PC-3 (cell line): ENCODE results near the gene PCTP. TPM values are rescaled to one million over a fixed set of nuclear protein-coding genes. Genes with fewer than 3 reads are reported as not detected.

Experiments used
- ATAC-seq: fragments of 200-7000 bp; cut with Tn5 transposase; 2 replicates; pipeline ENCODE4 v1.9.1; 2020; ENCODE audit warnings: mild to moderate bottlenecking, moderate library complexity
- BruUV-seq: library from RNA; stranded (reverse); fragments of 400-500 nt; replicated peaks from 2 replicates; lab custom pipeline; 2021; lab: Mats Ljungman, UMichigan
- CTCF ChIA-PET: fragments of 300-600 bp; sonication (Branson Sonifier 250); formaldehyde crosslinking; loops from one replicate; lab custom pipeline; 2022; ENCODE audit warnings: antibody characterized with exemption; lab: Charles Lee
- POLR2A ChIA-PET: fragments of 300-600 bp; sonication (Branson Sonifier 250); formaldehyde crosslinking; loops from one replicate; lab custom pipeline; 2022; ENCODE audit warnings: antibody characterized with exemption; ENCODE audit not compliant: unreplicated experiment; lab: Charles Lee
- DNase-seq: peaks from one replicate; pipeline ENCODE4 v3.0.0-alpha.2; 2015
- H2AFZ ChIP-seq: fragments of 300-600 bp; sonication (generic); 2 replicates; pipeline ENCODE4 v1.6.0; 2016; ENCODE audit warnings: antibody characterized with exemption, low read length
- H3F3A ChIP-seq: fragments of 300-600 bp; sonication (generic); one replicate; pipeline ENCODE4 v1.6.0; 2017; ENCODE audit warnings: antibody characterized with exemption, low read length, control low read depth, mild to moderate bottlenecking; ENCODE audit not compliant: unreplicated experiment
- H3K27ac ChIP-seq: fragments of 300-600 bp; sonication (generic); 2 replicates; pipeline ENCODE4 v1.5.1; 2016; ENCODE audit warnings: mild to moderate bottlenecking, low read length
- H3K27me3 ChIP-seq: fragments of 300-600 bp; sonication (generic); 2 replicates; pipeline ENCODE4 v1.6.1; 2016; ENCODE audit warnings: low read length, mixed read lengths
- H3K36me3 ChIP-seq: fragments of 300-600 bp; sonication (generic); 2 replicates; pipeline ENCODE4 v1.6.1; 2016; ENCODE audit warnings: low read depth, mixed run types, low read length, mixed read lengths
- H3K4me1 ChIP-seq: fragments of 300-600 bp; sonication (generic); 2 replicates; pipeline ENCODE4 v1.5.1; 2016; ENCODE audit warnings: low read length; ENCODE audit not compliant: insufficient read depth
- H3K4me2 ChIP-seq: fragments of 300-600 bp; sonication (generic); 2 replicates; pipeline ENCODE4 v1.6.0; 2016; ENCODE audit warnings: low read length
- H3K4me3 ChIP-seq: fragments of 300-600 bp; sonication (generic); 2 replicates; pipeline ENCODE4 v1.5.1; 2016; ENCODE audit warnings: mild to moderate bottlenecking, low read length, mixed read lengths
- H3K79me2 ChIP-seq: fragments of 300-600 bp; sonication (generic); 2 replicates; pipeline ENCODE4 v1.6.1; 2017; ENCODE audit warnings: low read length, mixed read lengths
- H3K9ac ChIP-seq: fragments of 300-600 bp; sonication (generic); 2 replicates; pipeline ENCODE4 v1.6.0; 2016; ENCODE audit warnings: mild to moderate bottlenecking, low read length
- H3K9me2 ChIP-seq: fragments of 300-600 bp; sonication (generic); replicated peaks from 2 replicates; pipeline ENCODE4 v1.6.1; 2016; ENCODE audit warnings: mixed run types, low read length, mixed read lengths
- H3K9me3 ChIP-seq: fragments of 300-600 bp; sonication (generic); 2 replicates; pipeline ENCODE4 v1.6.1; 2016; ENCODE audit warnings: low read length, mixed read lengths
- H4K20me1 ChIP-seq: fragments of 300-600 bp; sonication (generic); 2 replicates; pipeline ENCODE4 v1.6.1; 2016; ENCODE audit warnings: low read length, mixed read lengths
- EZH2 ChIP-seq: fragments of 300-600 bp; sonication (generic); IDR thresholded peaks from one replicate; pipeline ENCODE4 v1.6.1; 2017; ENCODE audit warnings: antibody characterized with exemption, mild to moderate bottlenecking, low read length; ENCODE audit not compliant: unreplicated experiment
- EZH2phosphoT487 ChIP-seq: fragments of 300-600 bp; sonication (generic); IDR thresholded peaks from 2 replicates; pipeline ENCODE4 v1.6.1; 2018; ENCODE audit warnings: mild to moderate bottlenecking, antibody characterized with exemption, low read length, borderline replicate concordance
- intact Hi-C: fragments of 100-400 bp; cut with micrococcal nuclease; formaldehyde crosslinking; loops from 2 replicates; pipeline ENCODE4 v1.9.0; 2023
- total RNA-seq: library from RNA; depleted of rRNA; stranded (reverse); fragments of >200 nt; gene quantifications from 2 replicates; pipeline ENCODE4 v1.2.3, GENCODE V29; 2014
- TF ChIP-seq, protein P1 (sequence below): fragments of 300-600 bp; sonication (generic); conservative IDR thresholded peaks from 2 replicates; pipeline ENCODE4 v1.5.1; 2017; ENCODE audit warnings: antibody characterized with exemption, low read depth, mild to moderate bottlenecking, low read length

The PCTP gene
- total RNA-seq, 1 experiment from 2014 or later, result 17.6 TPM

- H3K36me3 ChIP-seq, result no peaks in the 10 kb centered on the region
- H3K9ac ChIP-seq, result no peak overlapping the region
- H3K4me3 ChIP-seq, result no peak overlapping the region
- H3K27me3 ChIP-seq, result peaks cover 11% of the 10 kb centered on the region
- intact Hi-C loops, result no loop called here
- H3K27ac ChIP-seq, result no peak overlapping the region
- no peaks in the 10 kb centered on the region for H3K9me2 ChIP-seq
- no peak overlapping the region for H3K4me2 ChIP-seq
- H3K9me3 ChIP-seq, result no peaks in the 10 kb centered on the region
- no TSS peak for BruUV-seq
- H2AFZ ChIP-seq, result no peak overlapping the region
- H3F3A ChIP-seq, result no peaks in the 10 kb centered on the region
- ChIA-PET POLR2A (no interaction called here), CTCF (interaction anchor here (0.6 kb wide), 1 partner anchor 1034 kb away, joined by 4 read pairs; no protein-coding TSS in a partner anchor)
- no peaks in the 10 kb centered on the region for H4K20me1 ChIP-seq
- TF ChIP-seq EZH2phosphoT487 (no peak), EZH2 (no peak)
- TF ChIP-seq, protein P1, sequence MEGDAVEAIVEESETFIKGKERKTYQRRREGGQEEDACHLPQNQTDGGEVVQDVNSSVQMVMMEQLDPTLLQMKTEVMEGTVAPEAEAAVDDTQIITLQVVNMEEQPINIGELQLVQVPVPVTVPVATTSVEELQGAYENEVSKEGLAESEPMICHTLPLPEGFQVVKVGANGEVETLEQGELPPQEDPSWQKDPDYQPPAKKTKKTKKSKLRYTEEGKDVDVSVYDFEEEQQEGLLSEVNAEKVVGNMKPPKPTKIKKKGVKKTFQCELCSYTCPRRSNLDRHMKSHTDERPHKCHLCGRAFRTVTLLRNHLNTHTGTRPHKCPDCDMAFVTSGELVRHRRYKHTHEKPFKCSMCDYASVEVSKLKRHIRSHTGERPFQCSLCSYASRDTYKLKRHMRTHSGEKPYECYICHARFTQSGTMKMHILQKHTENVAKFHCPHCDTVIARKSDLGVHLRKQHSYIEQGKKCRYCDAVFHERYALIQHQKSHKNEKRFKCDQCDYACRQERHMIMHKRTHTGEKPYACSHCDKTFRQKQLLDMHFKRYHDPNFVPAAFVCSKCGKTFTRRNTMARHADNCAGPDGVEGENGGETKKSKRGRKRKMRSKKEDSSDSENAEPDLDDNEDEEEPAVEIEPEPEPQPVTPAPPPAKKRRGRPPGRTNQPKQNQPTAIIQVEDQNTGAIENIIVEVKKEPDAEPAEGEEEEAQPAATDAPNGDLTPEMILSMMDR, result no peak
- H3K4me1 ChIP-seq, result peaks cover 11% of the 10 kb centered on the region
- no peaks in the 10 kb centered on the region for H3K79me2 ChIP-seq
- ATAC-seq, result no peak
- DNase-seq, result no peak
These were observed 5.6 kb upstream of the PCTP start for GRCh38 chr17:55745258-55745657.

GRCh38 chr17:55746466-55746865, 4.4 kb upstream of the PCTP start:
- Histone ChIP-seq H3K4me1 (peaks cover 12% of the 10 kb centered on the region), H3K9ac (no peak overlapping the region), H3K27me3 (peaks cover 11% of the 10 kb centered on the region), H2AFZ (no peak overlapping the region), H3K27ac (no peak overlapping the region), H3K36me3 (no peaks in the 10 kb centered on the region), H3K4me2 (no peak overlapping the region), H3K79me2 (peaks cover 3% of the 10 kb centered on the region), H4K20me1 (no peaks in the 10 kb centered on the region), H3K9me3 (no peaks in the 10 kb centered on the region), H3K4me3 (no peak overlapping the region), H3K9me2 (no peaks in the 10 kb centered on the region), H3F3A (no peaks in the 10 kb centered on the region)
- intact Hi-C loops, result no loop called here
- no TSS peak for BruUV-seq
- ChIA-PET POLR2A (no interaction called here), CTCF (no interaction called here)
- no peak for TF ChIP-seq EZH2phosphoT487
- TF ChIP-seq EZH2, result no peak
- TF ChIP-seq, protein P1, result no peak
- DNase-seq (no peak), ATAC-seq (no peak)

GRCh38 chr17:55747209-55747608, 3.6 kb upstream of the PCTP start:
- H3K4me2 ChIP-seq, result no peak overlapping the region
- intact Hi-C loops, result no loop called here
- H3F3A ChIP-seq, result no peaks in the 10 kb centered on the region
- POLR2A ChIA-PET, result no interaction called here
- peaks cover 10% of the 10 kb centered on the region for H3K79me2 ChIP-seq
- BruUV-seq, result no TSS peak
- no peak overlapping the region for H2AFZ ChIP-seq
- H3K9me3 ChIP-seq, result no peaks in the 10 kb centered on the region
- CTCF ChIA-PET, result no interaction called here
- H3K36me3 ChIP-seq, result no peaks in the 10 kb centered on the region
- TF ChIP-seq, protein P1, result no peak
- TF ChIP-seq EZH2phosphoT487, result no peak
- TF ChIP-seq EZH2, result no peak
- ATAC-seq (no peak), DNase-seq (no peak)
- no peak overlapping the region for H3K27ac ChIP-seq
- no peaks in the 10 kb centered on the region; the same call in 1 of the 2 replicates for H4K20me1 ChIP-seq
- peaks cover 11% of the 10 kb centered on the region for H3K27me3 ChIP-seq
- no peaks in the 10 kb centered on the region for H3K9me2 ChIP-seq
- H3K9ac ChIP-seq, result no peak overlapping the region
- peaks cover 20% of the 10 kb centered on the region for H3K4me1 ChIP-seq
- H3K4me3 ChIP-seq, result no peak overlapping the region
